Ishikawa (cell line): ENCODE results near the gene ZNF281.

Source experiments
- CEBPB ChIP-seq: IDR thresholded peaks from 2 replicates; pipeline ENCODE4 v1.6.1; 2012
- CREB1 ChIP-seq: IDR thresholded peaks from 2 replicates; pipeline ENCODE4 v1.6.1; 2012; ENCODE audit warnings: low read depth
- EGR1 ChIP-seq: IDR thresholded peaks from 2 replicates; pipeline ENCODE4 v1.6.1; 2012
- EP300 ChIP-seq: IDR thresholded peaks from 2 replicates; pipeline ENCODE4 v1.6.1; 2012; ENCODE audit warnings: borderline replicate concordance
- FOXM1 ChIP-seq: IDR thresholded peaks from 2 replicates; pipeline ENCODE4 v1.6.1; 2012; ENCODE audit warnings: low read depth, borderline replicate concordance
- NFIC ChIP-seq: IDR thresholded peaks from 2 replicates; pipeline ENCODE4 v1.6.1; 2012
- RAD21 ChIP-seq: IDR thresholded peaks from 2 replicates; pipeline ENCODE4 v1.6.1; 2012; ENCODE audit warnings: low read depth
- TAF1 ChIP-seq: IDR thresholded peaks from 2 replicates; pipeline ENCODE4 v1.6.1; 2012; ENCODE audit warnings: low read depth, mild to moderate bottlenecking
- TCF12 ChIP-seq: IDR thresholded peaks from 2 replicates; pipeline ENCODE4 v1.6.1; 2012; ENCODE audit warnings: low read depth
- TEAD4 ChIP-seq: IDR thresholded peaks from 2 replicates; pipeline ENCODE4 v1.6.1; 2012
- YY1 ChIP-seq: IDR thresholded peaks from 2 replicates; pipeline ENCODE4 v1.6.1; 2012; ENCODE audit warnings: low read depth
- ZBTB7A ChIP-seq: IDR thresholded peaks from 2 replicates; pipeline ENCODE4 v1.6.1; 2012; ENCODE audit warnings: low read depth
- TF ChIP-seq, protein P1 (sequence below): IDR thresholded peaks from 2 replicates; pipeline ENCODE4 v1.6.1; 2012
- TF ChIP-seq, protein P2 (sequence below): IDR thresholded peaks from 2 replicates; pipeline ENCODE4 v1.6.1; 2012
- TF ChIP-seq, protein P3 (sequence below): IDR thresholded peaks from 2 replicates; pipeline ENCODE4 v1.6.1; 2012; ENCODE audit warnings: low read depth, mild to moderate bottlenecking

Gene ZNF281

DNA sequence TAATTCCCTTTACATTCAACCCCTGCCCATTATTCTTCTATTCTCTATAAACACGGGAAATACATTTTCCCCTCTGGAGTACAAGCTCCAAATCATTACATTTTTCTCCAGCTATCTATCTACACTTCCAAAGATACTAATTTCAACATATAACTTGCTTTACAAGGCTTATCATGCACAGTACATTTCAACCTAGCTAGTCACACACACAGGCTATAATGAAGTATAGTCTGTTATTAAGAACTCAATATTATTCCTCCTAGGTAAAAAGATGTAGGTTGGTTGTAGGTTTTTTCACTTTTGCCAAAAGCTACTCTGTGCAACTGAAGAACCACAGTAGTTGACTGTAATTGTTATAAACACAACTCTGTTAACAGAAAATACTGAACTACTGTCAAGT is 8.1 kb downstream of the ZNF281 start:
- TF ChIP-seq, protein P1, sequence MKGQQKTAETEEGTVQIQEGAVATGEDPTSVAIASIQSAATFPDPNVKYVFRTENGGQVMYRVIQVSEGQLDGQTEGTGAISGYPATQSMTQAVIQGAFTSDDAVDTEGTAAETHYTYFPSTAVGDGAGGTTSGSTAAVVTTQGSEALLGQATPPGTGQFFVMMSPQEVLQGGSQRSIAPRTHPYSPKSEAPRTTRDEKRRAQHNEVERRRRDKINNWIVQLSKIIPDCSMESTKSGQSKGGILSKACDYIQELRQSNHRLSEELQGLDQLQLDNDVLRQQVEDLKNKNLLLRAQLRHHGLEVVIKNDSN = no peak
- TF ChIP-seq TAF1 = no peak
- TF ChIP-seq EGR1 = no peak
- no peak for TF ChIP-seq YY1
- no peak for TF ChIP-seq CREB1
- TF ChIP-seq, protein P2, sequence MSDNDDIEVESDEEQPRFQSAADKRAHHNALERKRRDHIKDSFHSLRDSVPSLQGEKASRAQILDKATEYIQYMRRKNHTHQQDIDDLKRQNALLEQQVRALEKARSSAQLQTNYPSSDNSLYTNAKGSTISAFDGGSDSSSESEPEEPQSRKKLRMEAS = no peak
- no peak for TF ChIP-seq NFIC
- TF ChIP-seq FOXM1 = no peak
- no peak for TF ChIP-seq ZBTB7A
- no peak for TF ChIP-seq RAD21
- no peak for TF ChIP-seq TCF12
- TF ChIP-seq, protein P3, sequence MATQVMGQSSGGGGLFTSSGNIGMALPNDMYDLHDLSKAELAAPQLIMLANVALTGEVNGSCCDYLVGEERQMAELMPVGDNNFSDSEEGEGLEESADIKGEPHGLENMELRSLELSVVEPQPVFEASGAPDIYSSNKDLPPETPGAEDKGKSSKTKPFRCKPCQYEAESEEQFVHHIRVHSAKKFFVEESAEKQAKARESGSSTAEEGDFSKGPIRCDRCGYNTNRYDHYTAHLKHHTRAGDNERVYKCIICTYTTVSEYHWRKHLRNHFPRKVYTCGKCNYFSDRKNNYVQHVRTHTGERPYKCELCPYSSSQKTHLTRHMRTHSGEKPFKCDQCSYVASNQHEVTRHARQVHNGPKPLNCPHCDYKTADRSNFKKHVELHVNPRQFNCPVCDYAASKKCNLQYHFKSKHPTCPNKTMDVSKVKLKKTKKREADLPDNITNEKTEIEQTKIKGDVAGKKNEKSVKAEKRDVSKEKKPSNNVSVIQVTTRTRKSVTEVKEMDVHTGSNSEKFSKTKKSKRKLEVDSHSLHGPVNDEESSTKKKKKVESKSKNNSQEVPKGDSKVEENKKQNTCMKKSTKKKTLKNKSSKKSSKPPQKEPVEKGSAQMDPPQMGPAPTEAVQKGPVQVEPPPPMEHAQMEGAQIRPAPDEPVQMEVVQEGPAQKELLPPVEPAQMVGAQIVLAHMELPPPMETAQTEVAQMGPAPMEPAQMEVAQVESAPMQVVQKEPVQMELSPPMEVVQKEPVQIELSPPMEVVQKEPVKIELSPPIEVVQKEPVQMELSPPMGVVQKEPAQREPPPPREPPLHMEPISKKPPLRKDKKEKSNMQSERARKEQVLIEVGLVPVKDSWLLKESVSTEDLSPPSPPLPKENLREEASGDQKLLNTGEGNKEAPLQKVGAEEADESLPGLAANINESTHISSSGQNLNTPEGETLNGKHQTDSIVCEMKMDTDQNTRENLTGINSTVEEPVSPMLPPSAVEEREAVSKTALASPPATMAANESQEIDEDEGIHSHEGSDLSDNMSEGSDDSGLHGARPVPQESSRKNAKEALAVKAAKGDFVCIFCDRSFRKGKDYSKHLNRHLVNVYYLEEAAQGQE = no peak
- TF ChIP-seq CEBPB = no peak
- TF ChIP-seq TEAD4 = no peak
- no peak for TF ChIP-seq EP300

DNA sequence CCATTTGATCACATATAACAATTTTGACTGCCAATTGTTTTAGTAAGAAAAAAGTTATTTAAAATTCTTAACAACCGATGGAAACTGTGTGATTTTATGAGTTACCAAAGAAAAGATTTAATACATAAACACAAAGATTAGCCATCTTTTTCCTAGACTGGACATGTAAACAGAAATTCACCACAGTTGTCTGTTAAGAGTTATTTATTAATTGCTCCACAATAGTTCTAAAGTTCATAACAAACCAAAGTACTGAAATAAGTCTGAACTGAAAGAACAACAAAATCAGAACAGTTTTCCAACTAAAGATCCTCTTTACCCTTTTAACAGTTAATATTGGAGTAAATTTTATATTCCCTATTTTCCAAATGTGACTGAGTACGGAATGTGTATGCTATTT is 8.6 kb downstream of the ZNF281 start:
- TF ChIP-seq EP300 = no peak

DNA sequence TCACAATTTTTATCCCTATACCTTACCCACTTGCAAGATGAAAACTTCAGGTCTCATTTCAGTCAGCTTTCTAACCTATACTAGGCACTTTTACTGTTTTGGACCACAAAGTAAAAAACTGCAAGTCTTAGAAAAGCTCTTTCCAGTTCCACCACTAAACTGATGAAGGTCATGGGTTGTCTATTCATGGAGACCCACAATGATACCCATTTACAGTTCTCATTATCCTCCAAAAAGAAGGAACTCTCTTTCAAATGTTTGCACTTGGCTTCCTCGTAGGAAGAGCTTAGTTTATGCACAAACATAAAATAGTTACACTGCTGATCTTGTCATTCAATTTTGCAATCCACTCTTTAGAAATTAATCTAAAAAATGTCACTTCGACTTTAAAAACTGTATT is 9.3 kb downstream of the ZNF281 start:
- TF ChIP-seq FOXM1 (no peak), NFIC (no peak), TAF1 (no peak), EP300 (no peak), CEBPB (no peak), TCF12 (no peak)
- TF ChIP-seq, protein P3 = no peak
- TF ChIP-seq, protein P1 = no peak

DNA sequence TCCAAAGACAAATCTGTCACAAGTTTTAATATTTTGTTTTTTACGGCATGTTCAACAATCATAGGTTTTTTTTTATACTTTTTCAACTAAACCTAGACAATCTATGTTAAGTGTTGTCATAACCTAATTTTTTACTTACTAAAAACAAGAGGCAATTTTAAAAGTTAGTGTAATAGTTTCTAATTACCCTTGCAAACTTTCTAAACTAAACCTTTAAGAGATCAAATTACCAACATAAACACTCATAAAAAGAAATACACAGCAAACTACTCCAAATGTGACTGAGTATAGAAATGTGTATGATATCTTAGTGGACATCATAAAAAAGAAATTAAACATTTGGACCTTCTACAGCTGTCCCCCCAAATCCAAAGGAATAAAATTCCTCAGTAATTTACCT is 10.0 kb downstream of the ZNF281 start:
- TF ChIP-seq, protein P1 = no peak
- TF ChIP-seq, protein P3 = no peak
- TF ChIP-seq RAD21 (no peak), CREB1 (no peak), FOXM1 (no peak), EP300 (no peak), TEAD4 (no peak), YY1 (no peak), EGR1 (no peak), CEBPB (no peak), TCF12 (no peak), TAF1 (no peak)
- TF ChIP-seq, protein P2 = no peak

DNA sequence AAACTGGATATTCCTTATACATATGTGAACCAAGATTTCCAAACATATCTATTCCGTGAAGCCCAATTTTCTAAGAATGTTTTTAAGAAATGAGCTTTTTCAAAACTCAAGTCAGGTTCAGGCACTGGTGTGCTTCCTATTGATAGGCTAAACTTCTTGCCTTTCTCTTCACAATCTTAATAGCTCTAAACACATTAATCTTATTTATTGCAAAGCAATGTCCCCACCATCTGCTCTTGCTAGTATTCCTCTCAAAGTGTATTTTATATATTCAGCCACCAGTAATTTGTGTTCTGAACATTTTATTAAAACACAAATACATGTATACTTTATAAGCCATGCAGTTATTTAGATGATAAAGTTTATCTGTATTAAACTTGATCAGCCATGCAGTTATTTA is 11.5 kb downstream of the ZNF281 start:
- TF ChIP-seq EGR1 (no peak), TAF1 (no peak), FOXM1 (no peak)
- TF ChIP-seq, protein P1 = no peak
